Spleen (tissue), 7 donors: ENCODE results near the gene SIK3.

Experiments used
- CTCF ChIP-seq, 11 experiments: fragments of 200-600 bp in 7 of 11; fragments of 450-650 bp in 4 of 11; sonication (generic) in 4 of 11; IDR thresholded peaks in 8 of 11; conservative IDR thresholded peaks in 3 of 11; 1 replicate in 7 of 11; 2 replicates in 4 of 11; pipeline versions ENCODE4 v1.4.0 to v1.8.0; 2016 to 2021; ENCODE audit warnings: antibody characterized with exemption in 11 of 11, inconsistent platforms in 4 of 11, mild to moderate bottlenecking in 1 of 11
- POLR2A ChIP-seq, 3 donors: fragments of 450-650 bp; IDR thresholded peaks; one replicate each; pipeline ENCODE4 v1.5.1; 2017; ENCODE audit warnings: antibody characterized with exemption in 3 of 3, mild to moderate bottlenecking in 1 of 3
- POLR2AphosphoS5 ChIP-seq, 3 donors: sonication (generic); formaldehyde crosslinking; IDR thresholded peaks; one replicate each; pipeline ENCODE4 v1.5.1; 2017; ENCODE audit warnings: antibody characterized with exemption in 3 of 3
- donor health status: DM: no; HTN: no; CAD: no; lungs with moderate emphysema.
- donor health status: DM: no; HTN: no; CAD: no.
- donor health status: DM: no; HTN: no; CAD: no.

- TF ChIP-seq CTCF (IDR thresholded peaks at IDR 0.05 in 8 of 11, conservative IDR thresholded peaks at IDR 0.05 in 3 of 11) (no peak), POLR2A (IDR thresholded peaks at IDR 0.05) (no peak), POLR2AphosphoS5 (IDR thresholded peaks at IDR 0.05) (no peak)
These were observed 71.5 kb downstream of the SIK3 start for GRCh38 chr11:117026593-117027330.
